ENCODE measurements around the gene SLC20A1.
"Not testable (repeated sequence)": the region's sequence is repeated elsewhere in the genome, so short reads cannot be mapped to it uniquely, and the experiment has no call there.

The SLC20A1 gene, protein sequence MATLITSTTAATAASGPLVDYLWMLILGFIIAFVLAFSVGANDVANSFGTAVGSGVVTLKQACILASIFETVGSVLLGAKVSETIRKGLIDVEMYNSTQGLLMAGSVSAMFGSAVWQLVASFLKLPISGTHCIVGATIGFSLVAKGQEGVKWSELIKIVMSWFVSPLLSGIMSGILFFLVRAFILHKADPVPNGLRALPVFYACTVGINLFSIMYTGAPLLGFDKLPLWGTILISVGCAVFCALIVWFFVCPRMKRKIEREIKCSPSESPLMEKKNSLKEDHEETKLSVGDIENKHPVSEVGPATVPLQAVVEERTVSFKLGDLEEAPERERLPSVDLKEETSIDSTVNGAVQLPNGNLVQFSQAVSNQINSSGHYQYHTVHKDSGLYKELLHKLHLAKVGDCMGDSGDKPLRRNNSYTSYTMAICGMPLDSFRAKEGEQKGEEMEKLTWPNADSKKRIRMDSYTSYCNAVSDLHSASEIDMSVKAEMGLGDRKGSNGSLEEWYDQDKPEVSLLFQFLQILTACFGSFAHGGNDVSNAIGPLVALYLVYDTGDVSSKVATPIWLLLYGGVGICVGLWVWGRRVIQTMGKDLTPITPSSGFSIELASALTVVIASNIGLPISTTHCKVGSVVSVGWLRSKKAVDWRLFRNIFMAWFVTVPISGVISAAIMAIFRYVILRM

GRCh38 chr2:112645310-112646101 is at the start of gene SLC20A1:
SLC20A1 (plus strand) TSS chr2:112645939; CDS start chr2:112646829, 890 bp downstream.
- DNase-seq (peak; percentile 100), ATAC-seq (peak; percentile 95)

DNA sequence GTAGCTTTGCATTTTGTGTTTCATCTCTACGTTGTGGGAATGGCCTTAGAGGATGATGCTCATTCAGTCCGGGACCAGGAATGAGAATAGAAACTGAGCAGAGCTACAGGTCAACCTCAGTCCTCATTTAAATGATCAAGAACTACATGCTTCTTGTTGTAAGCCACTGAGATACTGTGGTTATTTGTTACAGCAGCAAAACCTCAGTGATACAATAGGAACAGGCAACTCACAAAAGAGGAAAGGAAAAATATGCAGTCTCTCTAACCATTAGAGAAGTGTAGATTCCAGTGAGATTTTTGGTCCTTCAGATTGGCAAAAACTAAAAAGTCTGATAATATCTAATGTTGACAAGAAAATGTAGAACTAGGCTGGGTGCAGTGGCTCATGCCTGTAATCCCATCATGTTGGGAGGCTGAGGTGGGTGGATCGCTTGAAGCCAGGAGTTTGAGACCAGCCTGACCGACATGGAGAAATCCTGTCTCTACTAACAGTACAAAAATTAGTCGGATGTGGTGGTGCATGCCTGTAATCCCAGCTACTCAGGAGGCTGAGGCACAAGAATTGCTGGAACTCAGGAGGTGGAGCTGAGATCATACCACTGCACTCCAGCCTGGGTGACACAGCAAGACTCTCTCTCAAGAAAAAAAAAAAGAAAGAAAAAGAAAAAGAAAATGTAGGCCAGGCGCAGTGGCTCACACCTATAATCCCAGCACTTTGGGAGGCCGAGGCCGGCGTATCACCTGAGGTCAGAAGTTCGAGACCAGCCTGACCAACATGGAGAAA is 48.0 kb upstream of the SLC20A1 start:
- ATAC-seq = no peak
- DNase-seq = no peak

DNA sequence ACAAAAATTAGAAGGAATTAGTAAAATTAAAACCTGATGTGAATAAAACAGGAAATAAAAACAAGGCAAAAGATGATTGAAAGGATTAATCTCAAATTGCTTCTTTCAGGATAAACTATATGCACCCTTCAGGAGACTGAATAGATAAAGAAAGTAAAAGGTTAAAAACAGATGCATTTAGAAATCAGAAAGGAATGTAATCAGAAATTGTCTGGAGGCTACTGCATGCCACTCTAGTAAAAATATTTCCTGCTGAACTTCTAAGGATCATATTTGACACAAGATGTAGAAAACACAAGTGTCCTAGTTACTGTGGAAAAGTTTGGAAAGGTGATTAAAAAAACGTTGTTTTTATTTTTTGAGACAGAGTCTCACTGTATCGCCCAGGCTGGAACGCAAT is 45.1 kb upstream of the SLC20A1 start:
- DNase-seq = no peak

DNA sequence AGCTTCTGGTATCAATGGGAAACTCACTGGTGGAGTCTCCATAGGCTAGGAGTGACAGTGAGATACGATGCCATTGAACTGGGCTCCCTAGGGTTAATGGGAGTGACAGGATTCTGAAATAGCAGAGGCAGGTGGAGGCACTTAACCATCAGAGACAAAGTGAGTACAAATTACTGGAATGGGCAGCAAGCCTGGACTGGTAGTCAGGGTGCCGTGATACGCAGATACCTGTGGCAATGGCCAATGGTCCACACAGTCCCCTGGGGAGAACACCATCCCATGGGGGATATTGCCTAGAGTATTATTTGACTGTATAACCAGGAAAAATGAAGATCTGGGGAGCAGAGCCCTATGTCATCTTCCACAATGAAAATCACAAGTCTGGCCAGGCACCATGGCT is 44.0 kb upstream of the SLC20A1 start:
- no peak for ATAC-seq
- no peak for DNase-seq

More for the DNA sequence above, 45.1 kb upstream of the SLC20A1 start:
- ATAC-seq = no peak

GRCh38 chr2:112602917-112603316 is 42.8 kb upstream of the SLC20A1 start:
- ATAC-seq = no peak
- DNase-seq = no peak

- DNase-seq = no peak
- no peak for ATAC-seq
These were observed 42.0 kb upstream of the SLC20A1 start for GRCh38 chr2:112603731-112604130.

DNA sequence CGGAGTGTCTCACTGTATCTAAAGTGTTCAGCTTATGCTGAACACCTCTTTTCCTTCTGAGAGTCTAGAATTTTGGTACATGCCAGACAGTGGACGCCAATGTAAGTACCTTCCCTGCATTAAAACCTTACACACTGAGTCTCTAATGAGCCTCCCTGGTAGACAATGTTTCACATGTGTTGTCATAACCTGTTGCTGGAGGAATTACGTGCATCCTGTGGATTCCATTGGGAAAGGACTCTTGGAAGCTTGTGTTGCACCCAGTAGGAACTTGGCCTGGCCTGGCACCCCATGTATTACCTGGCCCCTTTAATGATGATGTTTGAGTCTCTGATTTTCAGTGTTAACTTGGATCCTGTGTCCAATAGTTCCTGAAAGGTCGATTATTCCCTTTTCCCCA is 40.8 kb upstream of the SLC20A1 start:
- ATAC-seq = no peak
- DNase-seq = no peak

DNA sequence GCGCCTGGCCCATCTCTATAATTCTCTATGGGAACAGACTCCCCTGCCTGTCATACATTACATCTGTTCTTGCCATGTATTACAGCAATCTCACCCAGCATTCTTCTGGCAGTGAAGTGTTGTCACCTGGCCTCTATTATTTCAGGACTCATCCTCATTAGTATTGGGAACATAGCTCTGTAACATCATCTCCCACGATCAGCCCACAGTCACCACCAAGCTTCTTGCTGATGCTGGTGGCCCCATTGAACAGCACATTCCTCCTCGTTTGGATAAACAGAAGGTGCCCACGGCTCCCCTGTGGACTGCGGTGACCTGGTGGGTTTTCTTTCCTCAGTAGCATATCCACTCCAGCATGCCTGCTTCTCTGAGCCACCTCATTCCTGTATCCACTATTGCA is 39.8 kb upstream of the SLC20A1 start:
- no peak for DNase-seq
- no peak for ATAC-seq

- no peak for DNase-seq
- ATAC-seq = no peak
These were observed 39.2 kb upstream of the SLC20A1 start for GRCh38 chr2:112606547-112606946.

- no peak for DNase-seq
- no peak for ATAC-seq
These were observed 37.9 kb upstream of the SLC20A1 start for GRCh38 chr2:112607680-112608438.

DNA sequence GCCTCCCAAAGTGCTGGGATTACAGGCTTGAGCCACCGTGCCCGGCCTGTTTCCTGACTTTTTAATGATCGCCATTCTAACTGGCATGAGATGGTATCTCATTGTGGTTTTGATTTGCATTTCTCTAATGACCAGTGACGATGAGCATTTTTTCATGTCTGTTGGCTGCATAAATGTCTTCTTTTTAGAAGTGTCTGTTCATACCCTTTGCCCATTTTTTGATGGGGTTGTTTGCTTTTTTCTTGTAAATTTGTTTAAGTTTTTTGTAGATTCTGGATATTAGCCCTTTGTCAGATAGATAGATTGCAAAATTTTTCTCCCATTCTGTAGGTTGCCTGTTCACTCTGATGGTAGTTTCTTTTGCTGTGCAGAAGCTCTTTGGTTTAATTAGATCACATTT is 36.4 kb upstream of the SLC20A1 start:
- not testable (repeated sequence) for ATAC-seq

GRCh38 chr2:112612283-112612682 is 33.5 kb upstream of the SLC20A1 start:
- DNase-seq, ATAC-seq: not testable (repeated sequence)

More for the DNA sequence above, 36.4 kb upstream of the SLC20A1 start:
- DNase-seq = not testable (repeated sequence)

DNA sequence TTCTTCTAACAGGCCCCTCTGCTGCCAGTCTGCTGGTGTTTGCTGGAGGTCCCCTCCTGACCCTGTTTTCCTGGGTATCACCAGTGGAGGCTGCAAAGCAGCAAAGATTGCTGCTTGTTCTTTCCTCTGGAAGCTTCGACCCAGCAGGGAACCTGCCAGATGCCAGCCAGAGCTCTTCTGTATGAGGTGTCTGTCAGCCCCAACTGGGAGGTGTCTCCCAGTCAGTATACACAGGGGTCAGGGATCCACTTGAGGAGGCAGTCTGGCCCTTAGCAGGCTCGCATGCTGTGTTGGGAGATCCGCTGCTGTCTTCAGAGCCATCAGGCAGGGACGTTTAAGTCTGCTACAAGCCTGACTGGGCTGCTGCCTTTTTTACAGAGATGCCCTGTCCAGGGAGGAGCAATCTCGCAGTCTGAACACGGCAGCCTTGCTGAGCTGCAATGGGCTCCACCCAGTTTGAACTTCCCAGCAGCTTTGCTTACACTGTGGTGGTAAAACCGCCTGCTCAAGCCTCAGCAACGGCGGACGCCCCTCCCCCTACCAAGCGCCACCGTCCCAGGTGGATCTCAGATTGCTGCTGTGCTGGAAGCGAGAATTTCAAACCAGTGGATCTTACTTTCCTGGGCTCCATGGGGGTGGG is 31.4 kb upstream of the SLC20A1 start:
- no peak for DNase-seq
- no peak for ATAC-seq

GRCh38 chr2:112615051-112615450 is 30.7 kb upstream of the SLC20A1 start:
- no peak for DNase-seq
- no peak for ATAC-seq

- not testable (repeated sequence) for ATAC-seq, DNase-seq
These were observed 29.9 kb upstream of the SLC20A1 start for GRCh38 chr2:112615798-112616197.

GRCh38 chr2:112618383-112618782 is 27.4 kb upstream of the SLC20A1 start:
- DNase-seq (no peak), ATAC-seq (no peak)

DNA sequence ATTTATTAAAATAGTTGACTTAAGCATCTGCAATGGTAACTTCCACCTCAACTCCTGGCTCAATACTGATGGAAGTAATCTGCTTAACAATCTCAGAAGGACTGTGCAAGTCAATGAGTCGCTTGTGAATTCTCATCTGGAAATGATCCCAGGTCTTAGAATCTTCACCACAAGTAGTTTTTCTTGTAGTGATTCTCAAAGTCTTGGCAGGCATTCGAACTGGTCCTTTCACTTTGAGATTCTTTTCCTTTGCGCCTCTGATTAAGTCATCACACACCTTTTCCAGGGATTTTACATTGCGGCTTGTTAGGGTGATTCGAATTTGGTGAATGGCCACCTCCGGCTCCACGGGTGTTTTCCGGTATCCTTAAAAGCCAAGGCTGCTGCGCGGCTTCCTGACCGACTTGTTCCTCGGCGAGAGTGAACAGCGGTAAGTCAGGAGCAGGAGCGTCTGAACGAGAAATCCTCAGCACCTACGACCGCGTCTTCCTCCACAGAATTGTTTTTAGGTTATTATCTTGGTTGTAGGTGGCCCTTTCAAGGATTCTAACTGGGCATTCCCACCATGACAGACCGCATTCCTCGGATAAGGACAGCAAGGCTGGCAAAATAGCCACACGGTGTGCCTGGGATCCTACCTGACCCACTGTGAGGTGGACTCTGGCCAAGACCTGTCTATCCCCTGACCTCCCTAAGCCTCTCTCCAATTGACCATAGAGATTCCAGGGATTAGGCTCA is 23.8 kb upstream of the SLC20A1 start:
- ATAC-seq = no peak

GRCh38 chr2:112622528-112622849 is 23.2 kb upstream of the SLC20A1 start:
- ATAC-seq = no peak
- no peak for DNase-seq

More for the DNA sequence above, 23.8 kb upstream of the SLC20A1 start:
- DNase-seq = no peak

DNA sequence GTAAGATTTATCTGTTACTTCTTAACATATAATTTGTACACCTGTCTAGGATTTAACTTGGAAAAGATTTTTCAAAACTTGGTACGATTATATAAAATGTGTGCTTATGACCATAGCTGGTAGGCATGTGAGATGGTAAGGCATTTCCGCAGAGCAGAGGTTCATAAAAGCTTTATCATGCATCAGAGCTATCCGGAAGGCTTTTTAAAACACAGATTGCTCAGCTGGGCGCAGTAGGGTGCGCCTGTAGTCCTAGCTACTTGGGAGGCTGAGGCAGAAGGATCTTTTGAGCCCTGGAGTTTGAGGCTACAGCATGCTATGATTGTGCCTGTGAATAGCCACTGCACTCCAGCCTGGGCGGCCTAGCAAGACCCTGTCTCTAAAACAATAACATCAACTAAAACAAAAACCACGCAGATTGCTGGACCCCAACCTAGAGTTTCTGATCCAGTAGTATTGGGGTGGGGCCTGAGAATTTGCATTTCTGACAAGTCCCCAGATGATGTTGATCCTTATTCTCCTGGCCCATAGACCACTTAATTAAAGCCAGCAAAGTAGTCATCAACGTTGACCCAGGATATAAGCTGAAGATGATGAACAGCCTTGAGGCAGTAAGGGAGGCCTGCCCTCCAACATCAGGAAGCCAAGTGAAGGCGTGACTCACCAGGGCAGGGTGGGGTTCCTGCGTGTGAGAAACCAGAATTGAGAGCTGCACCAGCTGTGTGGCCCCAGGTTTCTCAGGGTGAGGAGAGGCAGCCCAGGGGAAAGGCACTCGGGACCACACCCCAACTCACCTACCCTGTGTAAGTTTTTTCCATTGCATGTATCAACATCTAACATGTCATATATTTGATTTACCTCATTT is 21.6 kb upstream of the SLC20A1 start:
- DNase-seq = peak; percentile 74
- peak; percentile 92 for ATAC-seq

Measured in stimulated activated naive CD8-positive, alpha-beta T cell treated with anti-CD3 and anti-CD28 coated beads, Interleukin-15, Interleukin-2, amounts not matched to agents 100 U/mL and 50 U/mL, for 24 hours (primary cell).